AG04449 (cell line): ENCODE results near the gene RAD18.

Source experiments
- CTCF ChIA-PET: fragments of 350-600 bp; formaldehyde crosslinking; extraction: SDS; loops from one replicate; lab custom pipeline; 2021; ENCODE audit warnings: antibody characterized with exemption; lab: Yijun Ruan, JAX
- POLR2A ChIA-PET: fragments of 400-600, 350-600 bp; formaldehyde crosslinking; extraction: SDS; loops from one replicate; lab custom pipeline; 2020; ENCODE audit warnings: antibody characterized with exemption, inconsistent platforms; lab: Yijun Ruan, JAX
- DNase-seq: peaks from one replicate; pipeline ENCODE4 v3.0.0-alpha.2; 2010; ENCODE audit warnings: low read depth, low spot score
- H3K4me3 ChIP-seq: 2 replicates; pipeline ENCODE4 v1.5.1; 2011; ENCODE audit warnings: low read depth, mild to moderate bottlenecking, control low read depth, low read length
- CTCF ChIP-seq: IDR thresholded peaks from one replicate; pipeline ENCODE4 v1.5.1; 2011; ENCODE audit warnings: mild to moderate bottlenecking, moderate library complexity, low read length, control low read depth, inconsistent platforms; ENCODE audit not compliant: insufficient read depth; ENCODE audit errors: missing control alignments

Gene RAD18

GRCh38 chr3:8988384-8988655 lies 25.0 kb upstream of the RAD18 start:
- H3K4me3 ChIP-seq = no peak overlapping the region
- no peak for TF ChIP-seq CTCF
- CTCF ChIA-PET = interaction anchor here (0.9 to 11.8 kb wide), 23 partner anchors 10 to 361 kb away, joined by 3 to 139 read pairs (median 6); partner anchors contain the start of genes OXTR and SRGAP3
- POLR2A ChIA-PET = interaction anchor here (0.7 kb wide), 1 partner anchor 80 kb away, joined by 3 read pairs; no protein-coding TSS in a partner anchor
- DNase-seq = no peak

- ChIA-PET POLR2A (interaction anchor here (0.7 kb wide), 1 partner anchor 81 kb away, joined by 3 read pairs; no protein-coding TSS in a partner anchor), CTCF (interaction anchor here (0.9 to 11.8 kb wide), 26 partner anchors 10 to 375 kb away, joined by 3 to 139 read pairs (median 6); partner anchors contain the start of genes OXTR, SRGAP3 and THUMPD3)
- no peak for DNase-seq
- no peak overlapping the region for H3K4me3 ChIP-seq
- TF ChIP-seq CTCF = peak; percentile 87
Observed at GRCh38 chr3:8987645-8988383, 24.5 kb upstream of the RAD18 start.

- ChIA-PET CTCF (interaction anchor here (0.9 to 11.8 kb wide), 25 partner anchors 11 to 376 kb away, joined by 3 to 139 read pairs (median 6); partner anchors contain the start of genes OXTR, SRGAP3 and THUMPD3), POLR2A (no interaction called here)
- H3K4me3 ChIP-seq = no peak overlapping the region
- TF ChIP-seq CTCF = no peak
- DNase-seq = no peak
Observed at GRCh38 chr3:8987226-8987625, 24.0 kb upstream of the RAD18 start.

GRCh38 chr3:8986741-8987140 lies 23.5 kb upstream of the RAD18 start:
- no peak for DNase-seq
- no peak for TF ChIP-seq CTCF
- POLR2A ChIA-PET = interaction anchor here (0.8 kb wide), 1 partner anchor 9 kb away, joined by 3 read pairs; no protein-coding TSS in a partner anchor
- no peak overlapping the region for H3K4me3 ChIP-seq
- CTCF ChIA-PET = interaction anchor here (1.0 to 11.8 kb wide), 14 partner anchors 11 to 376 kb away, joined by 3 to 139 read pairs (median 12); partner anchors contain the start of genes OXTR and THUMPD3

GRCh38 chr3:8985876-8986275 lies 22.6 kb upstream of the RAD18 start:
- ChIA-PET CTCF (interaction anchor here (3.9 to 11.8 kb wide), 6 partner anchors 11 to 316 kb away, joined by 24 to 139 read pairs (median 86); no protein-coding TSS in a partner anchor), POLR2A (interaction anchor here (0.7 kb wide), 1 partner anchor 524 kb away, joined by 3 read pairs; no protein-coding TSS in a partner anchor)
- no peak overlapping the region for H3K4me3 ChIP-seq
- DNase-seq = no peak
- no peak for TF ChIP-seq CTCF

- no peak for DNase-seq
Observed at GRCh38 chr3:8985411-8985831, 22.1 kb upstream of the RAD18 start.

More at GRCh38 chr3:8985411-8985831, 22.1 kb upstream of the RAD18 start:
- H3K4me3 ChIP-seq = no peak overlapping the region
- ChIA-PET CTCF (interaction anchor here (5.1 to 11.8 kb wide), 5 partner anchors 11 to 316 kb away, joined by 49 to 139 read pairs (median 107); no protein-coding TSS in a partner anchor), POLR2A (interaction anchor here (0.7 kb wide), 1 partner anchor 524 kb away, joined by 3 read pairs; no protein-coding TSS in a partner anchor)
- TF ChIP-seq CTCF = no peak
